Measurements from ENCODE around the gene TNRC18. TPM values are rescaled to one million over a fixed set of nuclear protein-coding genes. Genes with fewer than 3 reads are reported as not detected.

TNRC18 gene
- total and polyA plus RNA-seq, 2 of the 8 experiments (the other 6 are each of a cell fraction or from before 2014, with no cell fraction given), result 1.7 to 8.6 TPM

GRCh38 chr7:5458921-5459480 lies 35.4 kb upstream of the TNRC18 start (continued):
- TF ChIP-seq GTF2F1 (IDR thresholded peaks at IDR 0.05; ENCODE audit: borderline replicate concordance, low read depth, low read length) (no peak), RNF2 (IDR thresholded peaks at IDR 0.05; ENCODE audit: borderline replicate concordance, low read depth, low read length, missing control alignments, poor library complexity, severe bottlenecking) (no peak), TAF7 (optimal IDR thresholded peaks at IDR 0.05; ENCODE audit: borderline replicate concordance, low read depth, low read length) (no peak), RBBP5 (IDR thresholded peaks at IDR 0.05; ENCODE audit: borderline replicate concordance, low read depth, low read length) (no peak), CHD2 (IDR thresholded peaks at IDR 0.05; ENCODE audit: low read length) (no peak), EZH2 (IDR thresholded peaks at IDR 0.05; ENCODE audit: low read depth, low read length, severe bottlenecking) (no peak)
